Activated CD4-positive, alpha-beta T cell treated with anti-CD3 and anti-CD28 coated beads, Interleukin-2, amount 10 ng/mL, durations not matched to agents 7 days and 5 days (primary cell): ENCODE measurements around the gene ANKMY1. TPM values are rescaled to one million over a fixed set of nuclear protein-coding genes. Genes with fewer than 3 reads are reported as not detected.
"Not testable (repeated sequence)": the region's sequence is repeated elsewhere in the genome, so short reads cannot be mapped to it uniquely, and the experiment has no call there.

Source experiments
- CTCF ChIA-PET: fragments of 350-600 bp; sonication (Branson Sonifier 250); formaldehyde crosslinking; loops from one replicate; lab custom pipeline; 2021; ENCODE audit warnings: antibody characterized with exemption; lab: Charles Lee
- POLR2A ChIA-PET: fragments of 350-600 bp; sonication (Branson Sonifier 250); formaldehyde crosslinking; loops from one replicate; lab custom pipeline; 2021; ENCODE audit warnings: antibody characterized with exemption; lab: Charles Lee
- DNase-seq: peaks from one replicate; pipeline ENCODE4 v3.0.0-alpha.2; 2020
- H3K27ac Mint-ChIP-seq: one replicate; pipeline ENCODE4 v1.8.0; 2021; ENCODE audit warnings: mild to moderate bottlenecking, moderate library complexity, mixed read lengths
- H3K27me3 Mint-ChIP-seq: one replicate; pipeline ENCODE4 v1.8.0; 2021; ENCODE audit warnings: mixed read lengths
- H3K36me3 Mint-ChIP-seq: one replicate; pipeline ENCODE4 v1.8.0; 2021; ENCODE audit warnings: low read depth, mixed read lengths
- H3K4me1 Mint-ChIP-seq: one replicate; pipeline ENCODE4 v1.8.0; 2021; ENCODE audit warnings: mixed read lengths
- H3K4me3 Mint-ChIP-seq: one replicate; pipeline ENCODE4 v1.8.0; 2021; ENCODE audit warnings: mild to moderate bottlenecking, moderate library complexity, mixed read lengths
- H3K9me3 Mint-ChIP-seq: one replicate; pipeline ENCODE4 v1.8.0; 2021; ENCODE audit warnings: mixed read lengths
- total RNA-seq, 2 experiments: library from RNA; stranded (reverse); gene quantifications; one replicate each; pipeline ENCODE4 v1.2.3, GENCODE V29; 2021

ANKMY1 gene
- total RNA-seq, 2 experiments from 2014 or later = 38.5 to 39.5 TPM

DNA sequence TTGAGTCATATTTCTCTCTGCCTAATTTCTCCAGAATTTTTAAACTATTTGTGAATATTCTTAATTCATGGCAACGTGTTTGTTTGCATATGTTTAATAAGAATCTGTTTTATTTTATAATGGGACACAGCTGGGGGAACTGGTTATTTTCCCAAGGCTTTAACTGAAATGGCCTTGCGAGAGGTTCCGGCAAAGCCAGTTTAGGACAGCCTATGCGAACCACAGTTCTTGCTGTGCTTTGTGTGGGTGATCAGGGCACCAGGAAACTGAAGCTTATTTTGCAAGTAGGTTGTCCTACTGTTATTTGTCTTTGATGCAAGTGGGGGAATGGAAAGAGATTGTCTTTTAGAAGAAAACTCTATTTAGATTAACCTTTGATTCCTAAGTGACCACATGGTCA, 6.5 kb downstream of the ANKMY1 start:
- ChIA-PET CTCF (interaction anchor here (0.6 to 5.4 kb wide), 3 partner anchors 12 to 1134 kb away, joined by 3 to 29 read pairs (median 3); no protein-coding TSS in a partner anchor), POLR2A (no interaction called here)
- no peak for DNase-seq
- H3K27me3 Mint-ChIP-seq = no peaks in the 10 kb centered on the region
- H3K36me3 Mint-ChIP-seq = peaks cover 40% of the 10 kb centered on the region
- no peak overlapping the region for H3K27ac Mint-ChIP-seq
- peaks cover 13% of the 10 kb centered on the region for H3K9me3 Mint-ChIP-seq
- no peak overlapping the region for H3K4me3 Mint-ChIP-seq
- H3K4me1 Mint-ChIP-seq = peaks cover 3% of the 10 kb centered on the region

DNA sequence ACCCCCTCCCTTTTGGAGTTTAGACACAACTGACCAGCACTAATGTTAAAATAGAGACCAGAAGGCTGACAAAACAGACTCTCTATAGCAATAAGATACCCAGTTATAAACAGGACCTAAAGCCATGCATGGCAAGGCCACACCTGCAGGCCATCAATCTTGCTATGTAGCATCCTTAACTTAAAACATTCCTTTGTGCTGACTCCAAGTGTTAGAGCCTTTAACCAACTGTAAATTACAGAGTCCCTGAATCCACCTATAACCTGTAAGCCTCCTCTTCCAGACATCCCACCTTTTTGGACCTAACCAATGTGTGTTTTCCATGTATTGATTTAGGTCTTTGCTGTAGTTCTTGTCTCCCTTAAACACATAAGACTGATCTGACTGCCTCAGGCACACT, 17.9 kb downstream of the ANKMY1 start:
- no peaks in the 10 kb centered on the region for H3K9me3 Mint-ChIP-seq
- H3K27me3 Mint-ChIP-seq = no peaks in the 10 kb centered on the region
- no peak overlapping the region for H3K27ac Mint-ChIP-seq
- H3K4me3 Mint-ChIP-seq = no peak overlapping the region
- ChIA-PET CTCF (no interaction called here), POLR2A (no interaction called here)
- H3K4me1 Mint-ChIP-seq = no peaks in the 10 kb centered on the region
- peaks cover 48% of the 10 kb centered on the region for H3K36me3 Mint-ChIP-seq
- DNase-seq = no peak

- POLR2A ChIA-PET, H3K4me3 Mint-ChIP-seq, H3K27me3 Mint-ChIP-seq, H3K27ac Mint-ChIP-seq, DNase-seq, H3K9me3 Mint-ChIP-seq, H3K4me1 Mint-ChIP-seq: not testable (repeated sequence)
- CTCF ChIA-PET = interaction anchor here (0.6 kb wide), 1 partner anchor 43 kb away, joined by 6 read pairs; no protein-coding TSS in a partner anchor
- H3K36me3 Mint-ChIP-seq = peaks cover 51% of the 10 kb centered on the region
Observed at GRCh38 chr2:240539101-240539500, 18.7 kb downstream of the ANKMY1 start.

GRCh38 chr2:240538031-240538780, 19.6 kb downstream of the ANKMY1 start:
- ChIA-PET CTCF (no interaction called here), POLR2A (no interaction called here)
- no peak overlapping the region for H3K27ac Mint-ChIP-seq
- H3K36me3 Mint-ChIP-seq = peaks cover 55% of the 10 kb centered on the region
- no peaks in the 10 kb centered on the region for H3K4me1 Mint-ChIP-seq
- no peak overlapping the region for H3K4me3 Mint-ChIP-seq
- H3K27me3 Mint-ChIP-seq = no peaks in the 10 kb centered on the region
- no peak for DNase-seq
- H3K9me3 Mint-ChIP-seq = peaks cover 4% of the 10 kb centered on the region

DNA sequence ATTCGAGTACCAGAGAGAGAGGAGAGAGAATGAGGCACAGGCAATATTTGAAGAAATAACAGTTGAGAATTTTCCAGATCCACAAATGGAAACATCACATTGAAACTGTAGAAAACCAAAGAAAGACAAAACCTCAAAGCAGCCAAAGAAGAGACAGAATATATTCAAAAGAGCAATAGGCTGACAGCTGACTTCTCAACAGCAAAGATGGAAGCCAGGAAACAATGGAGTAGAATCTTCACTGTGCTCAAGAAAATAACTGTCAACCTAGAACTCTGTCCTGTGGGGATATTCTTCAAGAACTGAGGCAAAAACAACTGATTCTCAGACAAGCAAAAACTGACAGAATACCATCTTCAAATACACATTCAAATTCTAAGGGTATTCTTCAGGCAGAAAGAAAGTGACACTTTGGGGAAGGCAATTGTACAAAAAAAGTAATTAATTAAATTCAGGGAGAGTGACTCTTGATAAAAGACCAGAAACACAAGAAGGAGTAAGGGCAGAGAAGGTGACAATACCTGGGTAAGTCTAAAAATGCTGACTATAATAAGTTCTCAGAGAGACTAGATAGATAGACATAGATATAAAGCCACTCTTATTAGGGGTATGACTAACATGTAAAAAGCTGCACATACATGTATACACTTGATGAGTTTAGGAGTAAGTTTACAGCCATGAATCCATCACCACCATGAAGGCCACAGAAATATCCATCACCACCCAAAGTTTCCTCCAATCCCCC, 25.6 kb downstream of the ANKMY1 start:
- no peaks in the 10 kb centered on the region for H3K4me1 Mint-ChIP-seq
- peaks cover 75% of the 10 kb centered on the region for H3K36me3 Mint-ChIP-seq
- H3K4me3 Mint-ChIP-seq = no peak overlapping the region
- DNase-seq = no peak
- ChIA-PET CTCF (no interaction called here), POLR2A (no interaction called here)
- peaks cover 39% of the 10 kb centered on the region for H3K9me3 Mint-ChIP-seq
- no peak overlapping the region for H3K27ac Mint-ChIP-seq
- H3K27me3 Mint-ChIP-seq = no peaks in the 10 kb centered on the region

GRCh38 chr2:240531038-240531437, 26.8 kb downstream of the ANKMY1 start:
- H3K36me3 Mint-ChIP-seq = peaks cover 86% of the 10 kb centered on the region
- no peaks in the 10 kb centered on the region for H3K27me3 Mint-ChIP-seq
- CTCF ChIA-PET = no interaction called here
- no peak overlapping the region for H3K27ac Mint-ChIP-seq
- no peaks in the 10 kb centered on the region for H3K4me1 Mint-ChIP-seq
- POLR2A ChIA-PET = no interaction called here
- peaks cover 46% of the 10 kb centered on the region for H3K9me3 Mint-ChIP-seq
- no peak for DNase-seq
- H3K4me3 Mint-ChIP-seq = no peak overlapping the region

GRCh38 chr2:240530181-240530580, 27.6 kb downstream of the ANKMY1 start:
- no peaks in the 10 kb centered on the region for H3K4me1 Mint-ChIP-seq

GRCh38 chr2:240529344-240529999, 28.3 kb downstream of the ANKMY1 start:
- H3K4me3 Mint-ChIP-seq = no peak overlapping the region
- peaks cover 57% of the 10 kb centered on the region for H3K9me3 Mint-ChIP-seq
- H3K27me3 Mint-ChIP-seq = no peaks in the 10 kb centered on the region
- DNase-seq = no peak
- H3K36me3 Mint-ChIP-seq = peaks cover 89% of the 10 kb centered on the region
- H3K4me1 Mint-ChIP-seq = no peaks in the 10 kb centered on the region
- ChIA-PET POLR2A (no interaction called here), CTCF (interaction anchor here (1.4 kb wide), 1 partner anchor 12 kb away, joined by 3 read pairs; no protein-coding TSS in a partner anchor)
- no peak overlapping the region for H3K27ac Mint-ChIP-seq

More at GRCh38 chr2:240530181-240530580, 27.6 kb downstream of the ANKMY1 start:
- no peak for DNase-seq
- Mint-ChIP-seq H3K36me3 (peaks cover 89% of the 10 kb centered on the region), H3K27ac (no peak overlapping the region), H3K9me3 (peaks cover 51% of the 10 kb centered on the region), H3K4me3 (no peak overlapping the region), H3K27me3 (no peaks in the 10 kb centered on the region)
- ChIA-PET POLR2A (no interaction called here), CTCF (no interaction called here)

DNA sequence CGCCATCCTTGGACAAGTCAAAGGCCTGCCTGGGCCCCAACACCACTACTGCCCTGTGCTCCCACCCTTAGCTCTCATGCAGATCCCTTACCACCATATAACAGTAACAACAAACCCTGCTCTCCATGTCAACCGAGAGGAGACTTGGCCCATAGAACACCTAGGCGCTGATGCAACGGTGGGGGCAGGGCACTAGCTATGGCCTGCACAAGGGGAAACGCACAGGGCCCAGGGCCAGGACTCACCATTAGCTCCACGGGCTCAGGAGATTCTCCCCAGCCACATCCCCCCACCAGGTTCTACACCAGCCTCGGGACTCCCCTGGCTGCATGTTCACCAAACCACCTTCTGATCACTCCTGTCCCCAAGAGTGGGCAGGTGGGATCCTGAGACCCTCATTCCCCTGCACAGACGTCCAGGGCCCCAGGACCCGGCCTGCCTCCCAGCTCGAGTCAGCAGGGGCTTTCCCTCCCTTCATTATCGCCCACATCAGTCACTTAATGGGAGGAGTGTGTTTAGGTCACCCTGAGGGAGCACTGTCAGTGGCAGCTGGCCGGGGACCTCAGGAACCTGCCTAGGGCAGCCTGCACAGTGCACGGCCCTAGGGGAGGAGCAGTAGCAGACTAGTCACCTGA, 29.3 kb downstream of the ANKMY1 start:
- H3K27me3 Mint-ChIP-seq = no peaks in the 10 kb centered on the region
- H3K4me1 Mint-ChIP-seq = no peaks in the 10 kb centered on the region
- DNase-seq = no peak
- ChIA-PET CTCF (interaction anchor here (0.9 to 1.4 kb wide), 2 partner anchors 11 to 14 kb away, joined by 3 read pairs; no protein-coding TSS in a partner anchor), POLR2A (no interaction called here)
- H3K9me3 Mint-ChIP-seq = peaks cover 58% of the 10 kb centered on the region
- H3K4me3 Mint-ChIP-seq = no peak overlapping the region
- no peak overlapping the region for H3K27ac Mint-ChIP-seq
- H3K36me3 Mint-ChIP-seq = peaks cover 91% of the 10 kb centered on the region

DNA sequence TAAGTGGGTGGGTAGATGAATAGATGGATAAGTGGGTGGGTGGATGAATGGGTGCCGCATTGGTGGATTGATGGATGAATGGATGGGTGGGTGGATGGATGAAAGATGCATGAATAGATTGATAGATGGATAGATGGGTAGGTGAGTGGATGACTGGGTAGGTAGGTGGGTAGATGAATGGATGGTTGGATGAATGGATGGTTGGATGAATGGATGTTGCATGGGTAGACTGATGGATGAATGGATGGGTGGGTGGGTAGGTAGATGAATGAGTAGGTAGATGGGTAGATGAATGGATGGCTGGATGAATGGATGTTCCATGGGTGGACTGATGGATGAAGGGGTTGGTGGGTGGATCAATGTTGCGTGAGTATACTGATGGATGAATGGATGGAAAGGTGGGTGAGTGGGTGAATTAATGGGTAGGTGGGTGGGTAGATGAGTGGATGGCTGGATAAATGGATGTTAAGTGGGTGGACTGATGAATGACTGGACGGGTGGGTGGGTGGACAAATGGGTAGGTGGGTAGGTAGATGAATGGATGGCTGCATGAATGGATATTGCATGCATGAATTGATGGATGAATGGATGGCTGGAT, 30.5 kb downstream of the ANKMY1 start:
- ChIA-PET CTCF (no interaction called here), POLR2A (no interaction called here)
- H3K4me1 Mint-ChIP-seq = no peaks in the 10 kb centered on the region
- no peak overlapping the region for H3K27ac Mint-ChIP-seq
- DNase-seq = no peak
- peaks cover 60% of the 10 kb centered on the region for H3K9me3 Mint-ChIP-seq
- no peaks in the 10 kb centered on the region for H3K27me3 Mint-ChIP-seq
- peaks cover 93% of the 10 kb centered on the region for H3K36me3 Mint-ChIP-seq
- H3K4me3 Mint-ChIP-seq = no peak overlapping the region

- Mint-ChIP-seq H3K9me3 (peaks cover 55% of the 10 kb centered on the region), H3K36me3 (peaks cover 88% of the 10 kb centered on the region), H3K27me3 (no peaks in the 10 kb centered on the region), H3K27ac (no peak overlapping the region), H3K4me1 (no peaks in the 10 kb centered on the region), H3K4me3 (no peak overlapping the region)
- no peak for DNase-seq
- CTCF ChIA-PET = no interaction called here
- POLR2A ChIA-PET = no interaction called here
Observed at GRCh38 chr2:240526521-240526920, 31.3 kb downstream of the ANKMY1 start.

DNA sequence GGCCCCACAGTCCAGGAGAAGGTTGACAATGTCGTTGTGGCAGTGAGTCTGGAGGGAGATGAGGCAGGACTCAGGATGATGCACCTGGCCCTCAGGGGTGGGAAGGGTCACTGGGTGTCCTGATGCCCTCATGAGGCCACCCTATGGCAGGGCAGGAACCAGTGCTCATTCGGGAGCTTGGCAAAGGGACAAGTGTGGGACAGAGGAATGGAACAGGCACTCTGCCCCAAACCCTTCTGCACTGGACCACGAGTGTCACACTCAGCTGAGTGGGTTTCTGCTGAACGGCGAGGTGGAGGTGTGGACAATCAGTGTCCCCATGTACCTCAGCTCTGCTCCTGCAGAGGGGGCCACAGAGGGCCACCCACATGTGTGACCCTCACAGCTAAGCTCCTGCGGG, 32.0 kb downstream of the ANKMY1 start:
- Mint-ChIP-seq H3K4me3 (no peak overlapping the region), H3K27ac (no peak overlapping the region), H3K4me1 (peaks cover under 1% of the 10 kb centered on the region), H3K27me3 (peaks cover under 1% of the 10 kb centered on the region), H3K36me3 (peaks cover 81% of the 10 kb centered on the region), H3K9me3 (peaks cover 49% of the 10 kb centered on the region)
- ChIA-PET POLR2A (no interaction called here), CTCF (no interaction called here)
- no peak for DNase-seq
